ENCODE measurements around the gene FAM229B.
"Not testable (repeated sequence)": the region's sequence is repeated elsewhere in the genome, so short reads cannot be mapped to it uniquely, and the experiment has no call there.

The FAM229B gene

GRCh38 chr6:112087136-112087911 is at the start of gene FAM229B, which contains the start of gene TUBE1:
FAM229B (plus strand) TSS chr6:112087591; CDS start chr6:112099284, 11,693 bp downstream.
TUBE1 (minus strand) TSS chr6:112087482; CDS start chr6:112087434, 48 bp downstream.
- peak; percentile 98 for DNase-seq (ENCODE audit: low read depth)

- peak; percentile 97 for DNase-seq (ENCODE audit: low read depth)
Measured at GRCh38 chr6:112037783-112038216, 49.6 kb upstream of the FAM229B start.

- no peak for DNase-seq (ENCODE audit: low read depth)
Measured at GRCh38 chr6:112038268-112038667, 49.1 kb upstream of the FAM229B start.

GRCh38 chr6:112038756-112039430 is 48.5 kb upstream of the FAM229B start:
- DNase-seq (ENCODE audit: low read depth) = peak; percentile 68

- no peak for DNase-seq (ENCODE audit: low read depth)
Measured at GRCh38 chr6:112039431-112039770, 48.0 kb upstream of the FAM229B start.

- DNase-seq (ENCODE audit: low read depth) = peak; percentile 83
Measured at GRCh38 chr6:112040956-112041355, 46.4 kb upstream of the FAM229B start.

GRCh38 chr6:112041535-112041934 is 45.9 kb upstream of the FAM229B start:
- peak; percentile 41 for DNase-seq (ENCODE audit: low read depth)

- peak; percentile 98 for DNase-seq (ENCODE audit: low read depth)
Measured at GRCh38 chr6:112043032-112044007, 44.1 kb upstream of the FAM229B start.

GRCh38 chr6:112044196-112044595 is 43.2 kb upstream of the FAM229B start:
- DNase-seq (ENCODE audit: low read depth) = no peak

- DNase-seq (ENCODE audit: low read depth) = peak; percentile 76
Measured at GRCh38 chr6:112044856-112045255, 42.5 kb upstream of the FAM229B start.

GRCh38 chr6:112047523-112047922 is 39.9 kb upstream of the FAM229B start:
- DNase-seq (ENCODE audit: low read depth) = not testable (repeated sequence)

GRCh38 chr6:112049026-112049799 is 38.2 kb upstream of the FAM229B start:
- DNase-seq (ENCODE audit: low read depth) = peak; percentile 64

GRCh38 chr6:112049996-112050395 is 37.4 kb upstream of the FAM229B start:
- no peak for DNase-seq (ENCODE audit: low read depth)

- DNase-seq (ENCODE audit: low read depth) = no peak
Measured at GRCh38 chr6:112050429-112050828, 37.0 kb upstream of the FAM229B start.

- DNase-seq (ENCODE audit: low read depth) = not testable (repeated sequence)
Measured at GRCh38 chr6:112051251-112051740, 36.1 kb upstream of the FAM229B start.

- no peak for DNase-seq (ENCODE audit: low read depth)
Measured at GRCh38 chr6:112054001-112054400, 33.4 kb upstream of the FAM229B start, which contains the start of gene CCN6. CCN6 (plus strand) TSS chr6:112054104; CDS start chr6:112054358, 254 bp downstream.

- DNase-seq (ENCODE audit: low read depth) = no peak
Measured at GRCh38 chr6:112054555-112055190, 32.7 kb upstream of the FAM229B start.

- no peak for DNase-seq (ENCODE audit: low read depth)
Measured at GRCh38 chr6:112058243-112059032, 29.0 kb upstream of the FAM229B start.

GRCh38 chr6:112061605-112062004 is 25.8 kb upstream of the FAM229B start:
- DNase-seq (ENCODE audit: low read depth) = peak; percentile 68

GRCh38 chr6:112062966-112063365 is 24.4 kb upstream of the FAM229B start:
- DNase-seq (ENCODE audit: low read depth) = no peak
